HS-27A (cell line): Measurements from ENCODE around the gene MAPKBP1.

ENCODE experiments used
- DNase-seq: peaks from one replicate; pipeline ENCODE4 v3.0.0-alpha.2; 2012; ENCODE audit warnings: low read depth, missing footprints

The MAPKBP1 gene

GRCh38 chr15:41848631-41849030 lies 74.3 kb downstream of the MAPKBP1 start:
- no peak for DNase-seq

GRCh38 chr15:41849204-41849603 lies 74.9 kb downstream of the MAPKBP1 start:
- DNase-seq = no peak

GRCh38 chr15:41849861-41850260 lies 75.6 kb downstream of the MAPKBP1 start:
- DNase-seq = no peak

GRCh38 chr15:41850482-41851166 lies 76.3 kb downstream of the MAPKBP1 start:
- DNase-seq = no peak

- DNase-seq = no peak
Observed at GRCh38 chr15:41851167-41851523, 76.9 kb downstream of the MAPKBP1 start.

- DNase-seq = no peak
Observed at GRCh38 chr15:41851755-41852370, 77.6 kb downstream of the MAPKBP1 start.

- no peak for DNase-seq
Observed at GRCh38 chr15:41852736-41853590, 78.7 kb downstream of the MAPKBP1 start.

- no peak for DNase-seq
Observed at GRCh38 chr15:41853831-41854230, 79.5 kb downstream of the MAPKBP1 start.

- DNase-seq = no peak
Observed at GRCh38 chr15:41854443-41854842, 80.2 kb downstream of the MAPKBP1 start.

- DNase-seq = no peak
Observed at GRCh38 chr15:41855261-41855961, 81.1 kb downstream of the MAPKBP1 start.

GRCh38 chr15:41856262-41856661 lies 82.0 kb downstream of the MAPKBP1 start:
- DNase-seq = no peak

- DNase-seq = no peak
Observed at GRCh38 chr15:41856716-41857115, 82.4 kb downstream of the MAPKBP1 start.

- DNase-seq = no peak
Observed at GRCh38 chr15:41857316-41857715, 83.0 kb downstream of the MAPKBP1 start.

GRCh38 chr15:41858756-41859155 lies 84.5 kb downstream of the MAPKBP1 start:
- no peak for DNase-seq

GRCh38 chr15:41860049-41860828 lies 86.0 kb downstream of the MAPKBP1 start:
- DNase-seq = no peak

- no peak for DNase-seq
Observed at GRCh38 chr15:41861736-41862356, 87.6 kb downstream of the MAPKBP1 start.

- DNase-seq = no peak
Observed at GRCh38 chr15:41862515-41863116, 88.3 kb downstream of the MAPKBP1 start.

GRCh38 chr15:41865490-41866055 lies 91.3 kb downstream of the MAPKBP1 start:
- no peak for DNase-seq

- no peak for DNase-seq
Observed at GRCh38 chr15:41866263-41866703, 92.0 kb downstream of the MAPKBP1 start.

GRCh38 chr15:41866872-41867579 lies 92.7 kb downstream of the MAPKBP1 start:
- no peak for DNase-seq
